HG03520 (cell line): ENCODE data around the gene IQSEC3.
"Not testable (repeated sequence)": the region's sequence is repeated elsewhere in the genome, so short reads cannot be mapped to it uniquely, and the experiment has no call there.

ENCODE experiments used
- ATAC-seq: cut with Tn5 transposase; IDR thresholded peaks from one replicate; pipeline ENCODE4 v1.9.1; 2021; ENCODE audit warnings: mild to moderate bottlenecking, moderate library complexity; ENCODE audit not compliant: unreplicated experiment

Gene IQSEC3

GRCh38 chr12:52902-53734 is 13.4 kb upstream of the IQSEC3 start:
- ATAC-seq: not testable (repeated sequence)

- no peak for ATAC-seq
These were observed 12.5 kb upstream of the IQSEC3 start for GRCh38 chr12:53735-54730.

- no peak for ATAC-seq
These were observed 11.6 kb upstream of the IQSEC3 start for GRCh38 chr12:54750-55535.

- no peak for ATAC-seq
These were observed 9.8 kb upstream of the IQSEC3 start for GRCh38 chr12:56683-57346.

GRCh38 chr12:57539-57938 is 9.0 kb upstream of the IQSEC3 start:
- no peak for ATAC-seq

- no peak for ATAC-seq
These were observed 7.7 kb upstream of the IQSEC3 start for GRCh38 chr12:58832-59231.

- not testable (repeated sequence) for ATAC-seq
These were observed 4.7 kb upstream of the IQSEC3 start for GRCh38 chr12:61845-62244.

- not testable (repeated sequence) for ATAC-seq
These were observed 990 bp upstream of the IQSEC3 start for GRCh38 chr12:65491-66063.

- ATAC-seq: peak; percentile 74
These were observed 376 bp downstream of the IQSEC3 start for GRCh38 chr12:66782-67504.

- not testable (repeated sequence) for ATAC-seq
These were observed 3.1 kb downstream of the IQSEC3 start for GRCh38 chr12:69677-70076.

GRCh38 chr12:70541-70940 is 4.0 kb downstream of the IQSEC3 start:
- not testable (repeated sequence) for ATAC-seq

GRCh38 chr12:72018-72417 is 5.5 kb downstream of the IQSEC3 start:
- not testable (repeated sequence) for ATAC-seq

GRCh38 chr12:74420-75190 is 8.0 kb downstream of the IQSEC3 start:
- not testable (repeated sequence) for ATAC-seq

GRCh38 chr12:75541-75940 is 9.0 kb downstream of the IQSEC3 start:
- not testable (repeated sequence) for ATAC-seq

GRCh38 chr12:76102-76501 is 9.5 kb downstream of the IQSEC3 start:
- ATAC-seq: not testable (repeated sequence)

GRCh38 chr12:76551-76950 is 10.0 kb downstream of the IQSEC3 start:
- not testable (repeated sequence) for ATAC-seq

- ATAC-seq: not testable (repeated sequence)
These were observed 10.6 kb downstream of the IQSEC3 start for GRCh38 chr12:77101-77719.
